K562 (cell line): ENCODE measurements around the gene ENDOV. TPM values are rescaled to one million over a fixed set of nuclear protein-coding genes. Genes with fewer than 3 reads are reported as not detected.

Experiments
- ATAC-seq: fragments of 200-7000 bp; cut with Tn5 transposase; 3 replicates; pipeline ENCODE4 v1.9.1; 2020; ENCODE audit warnings: moderate library complexity
- BruUV-seq: library from RNA; stranded (reverse); fragments of 400-500 nt; replicated peaks from 2 replicates; lab custom pipeline; 2021; lab: Mats Ljungman, UMichigan
- CTCF ChIA-PET: fragments of 300-600 bp; formaldehyde crosslinking; extraction: SDS; loops from one replicate; lab custom pipeline; 2021; ENCODE audit warnings: low intra/inter-chr PET ratio; lab: Yijun Ruan, JAX
- POLR2A ChIA-PET: fragments of 300-600, 350-650 bp; sonication (Branson Sonifier 250); formaldehyde crosslinking; extraction: SDS; loops from one replicate; lab custom pipeline; 2021; ENCODE audit warnings: antibody characterized with exemption, inconsistent platforms; lab: Yijun Ruan, JAX
- DNase-seq, 4 experiments: peaks; one replicate each; pipeline versions ENCODE4 v3.0.0 to v3.0.0-alpha.2; 2011 to 2018; ENCODE audit warnings: low spot score in 3 of 4, mixed read lengths in 3 of 4; ENCODE audit errors: extremely low read depth in 1 of 4
- FAIRE-seq: peaks from 2 replicates; lab custom pipeline; 2011; peaks lifted over from hg19 to GRCh38; lab: Jason Lieb, UNC
- H2AFZ ChIP-seq: 2 replicates; pipeline ENCODE4 v1.6.0; 2011; ENCODE audit warnings: low read depth, low read length, control low read depth, inconsistent platforms
- H3K27ac ChIP-seq: fragments of 200-600 bp; 3 replicates; pipeline ENCODE4 v1.8.0; 2011; ENCODE audit warnings: low read depth, mild to moderate bottlenecking, control low read depth, inconsistent platforms, low read length, moderate library complexity, mixed read lengths; ENCODE audit errors: extremely low read depth
- H3K27me3 ChIP-seq, 2 experiments: fragments of 300-600 bp in 1 of 2; 2 replicates in 1 of 2; 3 replicates in 1 of 2; pipeline versions ENCODE4 v1.6.0 to v1.8.0; 2011; ENCODE audit warnings: inconsistent platforms in 2 of 2, low read length in 2 of 2, mild to moderate bottlenecking in 1 of 2, mixed read lengths in 1 of 2, moderate library complexity in 1 of 2; ENCODE audit not compliant: control insufficient read depth in 2 of 2, insufficient read depth in 2 of 2
- H3K36me3 ChIP-seq: fragments of 300-600 bp; 3 replicates; pipeline ENCODE4 v1.8.0; 2011; ENCODE audit warnings: mild to moderate bottlenecking, low read length, inconsistent platforms; ENCODE audit not compliant: control insufficient read depth, insufficient read depth
- H3K4me1 ChIP-seq, 2 experiments: fragments of 200-600 bp in 1 of 2; replicated peaks in 1 of 2; 2 replicates in 1 of 2; 3 replicates in 1 of 2; pipeline versions ENCODE4 v1.5.1 to v1.8.0; 2011; ENCODE audit warnings: inconsistent platforms in 2 of 2, low read length in 2 of 2, mild to moderate bottlenecking in 1 of 2, mixed read lengths in 1 of 2, moderate library complexity in 1 of 2; ENCODE audit not compliant: control insufficient read depth in 2 of 2, insufficient read depth in 2 of 2
- H3K4me2 ChIP-seq: 2 replicates; pipeline ENCODE4 v1.6.1; 2011; ENCODE audit warnings: low read length, control low read depth, inconsistent platforms, mixed read lengths; ENCODE audit not compliant: insufficient read depth
- H3K4me3 ChIP-seq: fragments of 200-600 bp; sonication (generic), shearing (Covaris generic); 2 replicates; pipeline ENCODE4 v1.5.1; 2016; ENCODE audit warnings: control low read depth, inconsistent platforms
- H3K79me2 ChIP-seq: fragments of 200-600 bp; 3 replicates; pipeline ENCODE4 v1.8.0; 2011; ENCODE audit warnings: low read length, inconsistent platforms; ENCODE audit not compliant: control insufficient read depth, insufficient read depth
- H3K9ac ChIP-seq, 2 experiments: 2 replicates each; pipeline versions ENCODE4 v1.6.0 to v1.6.1; 2011; ENCODE audit warnings: low read depth in 2 of 2, low read length in 2 of 2, control low read depth in 1 of 2, inconsistent platforms in 1 of 2, mild to moderate bottlenecking in 1 of 2, mixed read lengths in 1 of 2; ENCODE audit not compliant: insufficient read depth in 1 of 2
- H3K9me1 ChIP-seq: one replicate; pipeline ENCODE4 v1.6.0; 2011; ENCODE audit warnings: inconsistent platforms, mild to moderate bottlenecking, low read length, moderate library complexity; ENCODE audit not compliant: control insufficient read depth, insufficient read depth
- H3K9me3 ChIP-seq: replicated peaks from 2 replicates; pipeline ENCODE4 v1.5.1; 2011; ENCODE audit warnings: low read depth, low read length, inconsistent platforms; ENCODE audit not compliant: control insufficient read depth, insufficient read depth
- H4K20me1 ChIP-seq: replicated peaks from 2 replicates; pipeline ENCODE4 v1.6.1; 2011; ENCODE audit warnings: low read length, inconsistent platforms, mixed read lengths; ENCODE audit not compliant: control insufficient read depth, insufficient read depth
- DNMT1 ChIP-seq: fragments of 450-650 bp; IDR thresholded peaks from 2 replicates; pipeline ENCODE4 v1.6.1; 2016; ENCODE audit warnings: antibody characterized with exemption, mild to moderate bottlenecking
- ETV1 ChIP-seq: fragments of 450-650 bp; conservative IDR thresholded peaks from 2 replicates; pipeline ENCODE4 v1.6.1; 2016; ENCODE audit warnings: missing genetic modification characterization, control low read depth, low read depth, missing compliant biosample characterization
- GABPB2 ChIP-seq: fragments of 250-450 bp; sonication (Bioruptor Pico); conservative IDR thresholded peaks from 2 replicates; pipeline ENCODE4 v1.5.1; 2021; ENCODE audit warnings: mild to moderate bottlenecking
- NR1H2 ChIP-seq: sonication (generic); formaldehyde crosslinking; IDR thresholded peaks from 2 replicates; pipeline ENCODE4 v1.4.0; 2020; ENCODE audit warnings: mild to moderate bottlenecking, missing genetic modification reagents
- PTTG1 ChIP-seq: fragments of 450-650 bp; IDR thresholded peaks from 2 replicates; pipeline ENCODE4 v1.6.1; 2016; ENCODE audit warnings: low read depth, mild to moderate bottlenecking, missing genetic modification characterization, missing compliant biosample characterization
- RAD51 ChIP-seq: fragments of 450-650 bp; IDR thresholded peaks from 2 replicates; pipeline ENCODE4 v1.7.1; 2016; ENCODE audit warnings: low read depth, mild to moderate bottlenecking, borderline replicate concordance
- RBM15 ChIP-seq: fragments of 200-400 bp; formaldehyde crosslinking; IDR thresholded peaks from 2 replicates; pipeline ENCODE4 v1.6.1; 2018; ENCODE audit warnings: mild to moderate bottlenecking, low read length, moderate library complexity; ENCODE audit not compliant: insufficient read depth
- RBM17 ChIP-seq: fragments of 200-400 bp; formaldehyde crosslinking; IDR thresholded peaks from 2 replicates; pipeline ENCODE4 v1.6.1; 2017; ENCODE audit warnings: low read depth, mild to moderate bottlenecking, low read length, borderline replicate concordance
- SMAD1 ChIP-seq: fragments of 150-350 bp; IDR thresholded peaks from 2 replicates; pipeline ENCODE4 v1.6.1; 2014; ENCODE audit warnings: low read length, low read depth; ENCODE audit not compliant: partially characterized antibody
- SMARCC2 ChIP-seq: fragments of 450-650 bp; IDR thresholded peaks from 2 replicates; pipeline ENCODE4 v1.6.1; 2017; ENCODE audit warnings: antibody characterized with exemption, moderate library complexity, mild to moderate bottlenecking, low read depth
- TEAD2 ChIP-seq: fragments of 450-650 bp; IDR thresholded peaks from 2 replicates; pipeline ENCODE4 v1.6.1; 2016; ENCODE audit warnings: missing genetic modification characterization, control low read depth, missing compliant biosample characterization
- TRIM28 ChIP-seq: fragments of 450-650 bp; IDR thresholded peaks from 2 replicates; pipeline ENCODE4 v1.6.1; 2017
- WGBS: fragments of 100-300 bp; shearing (Covaris generic); methylation state at CpG from one replicate; pipeline ENCODE4 v1.1.6; 2016; ENCODE audit warnings: low coverage, mixed read lengths; ENCODE audit not compliant: insufficient coverage; ENCODE audit errors: missing lambda C conversion rate; 5-methylcytosine and 5-hydroxymethylcytosine counted together
- in situ Hi-C: fragments of 300-500 bp; cut with MboI; formaldehyde crosslinking; loops from 4 replicates; pipeline ENCODE4 v1.15.0; 2018; ENCODE audit warnings: inconsistent platforms, mixed read lengths
- intact Hi-C: fragments of 100-400 bp; cut with micrococcal nuclease; formaldehyde crosslinking; loops from 2 replicates; pipeline ENCODE4 v1.14.2; 2022
- polyA plus RNA-seq, 8 experiments: library from polyadenylated mRNA; depleted of rRNA in 4 of 8; stranded (reverse) in 5 of 8; unstranded in 3 of 8; fragments of >200 nt; fragmentation: Nextera tagmentation in 2 of 8; fragmentation: Illumina TruSeq in 1 of 8; extraction: Ambion mirVana in 2 of 8; extraction: Trizol in 1 of 8; gene quantifications; 2 replicates each; pipeline versions ENCODE4 v1.2.1 to v1.2.3, GENCODE V29; 2011 to 2014; ENCODE audit warnings: inconsistent platforms in 1 of 8, missing spikeins in 1 of 8
- total RNA-seq, 7 experiments: library from RNA; depleted of rRNA in 6 of 7; stranded (reverse); fragments of >200 nt in 6 of 7; fragmentation: Illumina TruSeq in 2 of 7; extraction: Trizol in 2 of 7; gene quantifications; 2 replicates each; pipeline versions ENCODE4 v1.2.1 to v1.2.3, GENCODE V29; 2011 to 2021; ENCODE audit warnings: low replicate concordance in 1 of 7
- TF ChIP-seq, protein P1 (sequence below): conservative IDR thresholded peaks from 2 replicates; pipeline ENCODE4 v1.6.1; 2011; ENCODE audit warnings: low read depth, mild to moderate bottlenecking, low read length; ENCODE audit not compliant: control insufficient read depth
- TF ChIP-seq, protein P2 (sequence below): sonication (generic); formaldehyde crosslinking; IDR thresholded peaks from 2 replicates; pipeline ENCODE4 v1.5.0; 2020; ENCODE audit warnings: missing genetic modification reagents
- TF ChIP-seq, protein P3 (sequence below): fragments of 450-650 bp; formaldehyde crosslinking; IDR thresholded peaks from 2 replicates; pipeline ENCODE4 v1.4.0; 2022; ENCODE audit warnings: missing genetic modification characterization
- TF ChIP-seq, protein P4 (sequence below): sonication (generic); formaldehyde crosslinking; IDR thresholded peaks from 2 replicates; pipeline ENCODE4 v1.9.0; 2022; ENCODE audit warnings: mild to moderate bottlenecking, missing genetic modification reagents
- TF ChIP-seq, protein P5 (sequence below): fragments of 450-650 bp; IDR thresholded peaks from 2 replicates; pipeline ENCODE4 v1.6.1; 2016; ENCODE audit warnings: missing biosample characterization, missing genetic modification characterization

The ENDOV gene
- total and polyA plus RNA-seq, 9 of the 15 experiments (the other 6 are each of a cell fraction or from before 2014, with no cell fraction given) = 1.2 to 8.2 (median 3.7) TPM

DNA sequence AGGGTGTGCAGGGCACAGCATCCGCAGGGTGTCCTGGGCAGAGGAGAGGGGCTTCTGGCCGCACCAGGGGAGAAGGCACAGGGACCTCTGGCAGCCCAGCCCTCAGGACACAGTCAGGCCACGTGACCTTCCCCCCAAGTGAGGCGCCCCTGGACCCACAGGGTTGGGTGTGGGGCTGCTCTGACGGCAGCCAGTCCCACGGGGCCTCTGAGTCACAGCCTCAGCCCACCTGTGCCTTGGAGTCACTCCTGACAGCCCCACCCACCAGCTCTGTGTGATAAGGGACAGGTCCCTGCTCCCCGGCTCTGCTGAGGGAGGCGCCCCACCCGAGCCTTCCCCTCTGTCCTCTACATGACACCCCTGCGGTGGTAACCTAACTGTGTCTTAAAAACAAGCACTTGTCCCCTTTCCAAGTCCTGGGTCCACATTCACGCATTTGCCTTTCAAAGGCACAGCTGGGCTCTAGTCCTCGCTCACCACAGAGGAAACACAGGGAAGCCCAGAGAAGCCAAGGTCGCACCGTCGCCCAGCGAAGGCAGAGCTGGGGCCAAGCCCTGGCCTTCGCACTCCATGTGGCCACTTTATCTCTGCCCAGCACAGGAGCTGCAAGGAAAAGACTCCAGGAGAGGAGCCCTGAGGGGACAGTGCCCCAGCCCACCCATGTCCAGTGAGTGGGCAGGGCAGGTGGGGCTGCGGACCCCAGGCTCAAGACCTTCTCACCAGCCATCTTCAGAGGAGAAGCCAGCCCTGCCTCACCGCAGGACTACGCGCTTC is 66.5 kb downstream of the ENDOV start:
- no peak overlapping the region for H3K4me2 ChIP-seq
- ATAC-seq (peak; percentile 57), DNase-seq (peak; percentile 51 to 82 (median 66)), FAIRE-seq (no peak)
- POLR2A ChIA-PET = interaction anchor here (1.0 kb wide), 1 partner anchor 27 kb away, joined by 3 read pairs; no protein-coding TSS in a partner anchor
- no peaks in the 10 kb centered on the region for H3K9me3 ChIP-seq
- 0 out of 2 replicates have a peak, but pooled peaks cover 5% of the 10 kb centered on the region for H4K20me1 ChIP-seq
- peaks cover 0 to 45% of the 10 kb centered on the region in 2 experiments; a peak in 3 of 5 replicates for H3K4me1 ChIP-seq
- no peak overlapping the region for H3K4me3 ChIP-seq
- H3K9ac ChIP-seq = peak overlapping the region in 1 of 2 experiments; percentile 68; a peak in 1 of 4 replicates
- no peak overlapping the region for H2AFZ ChIP-seq
- intact Hi-C loops = no loop called here
- H3K9me1 ChIP-seq = no peaks in the 10 kb centered on the region
- BruUV-seq = no TSS peak
- in situ Hi-C loops = no loop called here
- CTCF ChIA-PET = no interaction called here
- no peaks in the 10 kb centered on the region for H3K36me3 ChIP-seq
- no peaks in the 10 kb centered on the region for H3K79me2 ChIP-seq
- no peak overlapping the region for H3K27ac ChIP-seq
- 17% methylated on average over 20 of the region's 21 CpGs for WGBS
- H3K27me3 ChIP-seq = peaks cover 17 to 82% of the 10 kb centered on the region in 2 experiments; a peak in 3 of 5 replicates
- no peak for TF ChIP-seq DNMT1
- TF ChIP-seq TRIM28 = no peak
- TF ChIP-seq, protein P1, sequence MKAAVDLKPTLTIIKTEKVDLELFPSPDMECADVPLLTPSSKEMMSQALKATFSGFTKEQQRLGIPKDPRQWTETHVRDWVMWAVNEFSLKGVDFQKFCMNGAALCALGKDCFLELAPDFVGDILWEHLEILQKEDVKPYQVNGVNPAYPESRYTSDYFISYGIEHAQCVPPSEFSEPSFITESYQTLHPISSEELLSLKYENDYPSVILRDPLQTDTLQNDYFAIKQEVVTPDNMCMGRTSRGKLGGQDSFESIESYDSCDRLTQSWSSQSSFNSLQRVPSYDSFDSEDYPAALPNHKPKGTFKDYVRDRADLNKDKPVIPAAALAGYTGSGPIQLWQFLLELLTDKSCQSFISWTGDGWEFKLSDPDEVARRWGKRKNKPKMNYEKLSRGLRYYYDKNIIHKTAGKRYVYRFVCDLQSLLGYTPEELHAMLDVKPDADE = no peak
- TF ChIP-seq SMARCC2 = no peak
- TF ChIP-seq TEAD2 (tag) = no peak
- TF ChIP-seq RBM17 = no peak
- no peak for TF ChIP-seq SMAD1
- TF ChIP-seq PTTG1 = no peak
- no peak for TF ChIP-seq ETV1
- TF ChIP-seq, protein P2, sequence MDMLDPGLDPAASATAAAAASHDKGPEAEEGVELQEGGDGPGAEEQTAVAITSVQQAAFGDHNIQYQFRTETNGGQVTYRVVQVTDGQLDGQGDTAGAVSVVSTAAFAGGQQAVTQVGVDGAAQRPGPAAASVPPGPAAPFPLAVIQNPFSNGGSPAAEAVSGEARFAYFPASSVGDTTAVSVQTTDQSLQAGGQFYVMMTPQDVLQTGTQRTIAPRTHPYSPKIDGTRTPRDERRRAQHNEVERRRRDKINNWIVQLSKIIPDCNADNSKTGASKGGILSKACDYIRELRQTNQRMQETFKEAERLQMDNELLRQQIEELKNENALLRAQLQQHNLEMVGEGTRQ = peak; percentile 56
- TF ChIP-seq GABPB2 (CRISPR knock-in tag) = no peak
- TF ChIP-seq, protein P3, sequence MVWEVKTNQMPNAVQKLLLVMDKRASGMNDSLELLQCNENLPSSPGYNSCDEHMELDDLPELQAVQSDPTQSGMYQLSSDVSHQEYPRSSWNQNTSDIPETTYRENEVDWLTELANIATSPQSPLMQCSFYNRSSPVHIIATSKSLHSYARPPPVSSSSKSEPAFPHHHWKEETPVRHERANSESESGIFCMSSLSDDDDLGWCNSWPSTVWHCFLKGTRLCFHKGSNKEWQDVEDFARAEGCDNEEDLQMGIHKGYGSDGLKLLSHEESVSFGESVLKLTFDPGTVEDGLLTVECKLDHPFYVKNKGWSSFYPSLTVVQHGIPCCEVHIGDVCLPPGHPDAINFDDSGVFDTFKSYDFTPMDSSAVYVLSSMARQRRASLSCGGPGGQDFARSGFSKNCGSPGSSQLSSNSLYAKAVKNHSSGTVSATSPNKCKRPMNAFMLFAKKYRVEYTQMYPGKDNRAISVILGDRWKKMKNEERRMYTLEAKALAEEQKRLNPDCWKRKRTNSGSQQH (CRISPR knock-in tag) = no peak
- TF ChIP-seq, protein P4, sequence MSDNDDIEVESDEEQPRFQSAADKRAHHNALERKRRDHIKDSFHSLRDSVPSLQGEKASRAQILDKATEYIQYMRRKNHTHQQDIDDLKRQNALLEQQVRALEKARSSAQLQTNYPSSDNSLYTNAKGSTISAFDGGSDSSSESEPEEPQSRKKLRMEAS (CRISPR knock-in tag) = 0 out of 2 replicates have a peak, but pooled peaks have one; percentile 13
- peak; percentile 39; the same call in 1 of the 2 replicates for TF ChIP-seq RAD51
- TF ChIP-seq, protein P5, sequence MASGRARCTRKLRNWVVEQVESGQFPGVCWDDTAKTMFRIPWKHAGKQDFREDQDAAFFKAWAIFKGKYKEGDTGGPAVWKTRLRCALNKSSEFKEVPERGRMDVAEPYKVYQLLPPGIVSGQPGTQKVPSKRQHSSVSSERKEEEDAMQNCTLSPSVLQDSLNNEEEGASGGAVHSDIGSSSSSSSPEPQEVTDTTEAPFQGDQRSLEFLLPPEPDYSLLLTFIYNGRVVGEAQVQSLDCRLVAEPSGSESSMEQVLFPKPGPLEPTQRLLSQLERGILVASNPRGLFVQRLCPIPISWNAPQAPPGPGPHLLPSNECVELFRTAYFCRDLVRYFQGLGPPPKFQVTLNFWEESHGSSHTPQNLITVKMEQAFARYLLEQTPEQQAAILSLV (tag) = no peak
- no peak for TF ChIP-seq NR1H2 (CRISPR knock-in tag)
- no peak for TF ChIP-seq RBM15
